Activated CD4-positive, alpha-beta T cell treated with anti-CD3 and anti-CD28 coated beads, Interleukin-2, Interleukin-6, amounts not matched to agents 100 ng/mL and 50 ng/mL, durations not matched to agents 16 hours and 8 hours (primary cell): ENCODE measurements around the gene CSPG4.
"Not testable (repeated sequence)": the region's sequence is repeated elsewhere in the genome, so short reads cannot be mapped to it uniquely, and the experiment has no call there.

Experiments used
- DNase-seq: peaks from one replicate; pipeline ENCODE4 v3.0.0-alpha.2; 2020

CSPG4 gene

DNA sequence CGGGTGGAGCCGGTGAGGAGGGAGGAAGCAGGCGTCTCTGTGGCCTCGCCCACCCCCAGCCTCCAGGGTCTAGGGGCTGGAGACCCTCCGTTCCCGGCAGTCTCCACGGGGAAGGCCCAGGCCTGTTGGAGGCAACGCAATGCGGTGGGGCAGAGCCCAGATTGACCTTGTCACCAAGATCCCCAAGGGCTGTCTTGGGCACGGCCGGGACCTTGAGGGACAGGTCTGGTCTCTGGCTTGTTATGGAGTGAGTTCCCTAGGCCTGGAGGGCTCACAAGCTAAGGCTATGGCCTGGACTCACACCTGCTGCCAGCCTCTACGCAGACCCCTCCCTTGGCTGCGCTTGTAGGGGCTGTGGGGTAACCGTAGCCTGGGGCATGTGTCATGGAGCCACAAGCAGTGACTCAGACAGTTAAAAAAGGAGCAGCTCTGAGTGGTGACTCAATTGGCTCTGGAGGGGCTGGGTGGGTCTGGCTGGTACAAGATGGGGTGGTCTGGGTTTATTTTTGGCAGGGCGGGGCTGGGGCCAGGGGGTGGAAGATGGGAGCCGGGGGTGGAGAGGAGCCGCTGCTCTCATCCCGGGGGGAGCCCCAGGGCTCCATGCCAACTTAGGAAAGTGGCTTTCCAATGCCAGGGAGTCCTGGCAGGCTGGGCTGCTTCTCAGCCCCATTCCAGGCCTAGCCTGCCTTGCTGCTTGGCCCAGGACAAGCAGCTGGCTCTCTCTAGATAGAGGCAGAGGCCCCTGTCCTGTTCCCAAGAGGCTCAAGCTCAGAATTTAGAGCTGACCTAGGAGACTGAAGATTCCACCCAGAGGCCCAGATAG lies 9.0 kb downstream of the CSPG4 start:
- not testable (repeated sequence) for DNase-seq

DNA sequence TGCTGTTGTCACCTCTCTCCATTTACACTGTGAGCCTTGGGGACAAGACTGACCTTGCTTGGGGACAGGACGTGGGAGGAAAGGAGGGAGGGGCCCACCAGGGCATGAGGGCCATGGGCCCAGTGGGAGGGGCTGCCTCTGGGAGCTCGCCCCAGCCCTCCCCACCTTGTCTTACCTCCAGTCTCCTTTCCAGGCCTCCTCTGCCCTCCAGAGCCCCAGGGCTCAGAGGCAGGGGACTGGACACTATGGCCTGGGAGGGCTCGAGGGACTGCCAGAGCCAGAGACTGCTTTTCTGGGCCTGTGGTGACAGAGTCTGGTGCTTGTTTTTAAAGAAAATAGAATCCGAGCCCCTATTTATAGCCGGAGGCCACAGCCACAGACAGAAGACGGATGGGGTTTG lies 10.2 kb downstream of the CSPG4 start:
- no peak for DNase-seq

- DNase-seq: not testable (repeated sequence)
Observed at GRCh38 chr15:75701071-75702003, 11.3 kb downstream of the CSPG4 start.

- DNase-seq: not testable (repeated sequence)
Observed at GRCh38 chr15:75699961-75700874, 12.4 kb downstream of the CSPG4 start.

DNA sequence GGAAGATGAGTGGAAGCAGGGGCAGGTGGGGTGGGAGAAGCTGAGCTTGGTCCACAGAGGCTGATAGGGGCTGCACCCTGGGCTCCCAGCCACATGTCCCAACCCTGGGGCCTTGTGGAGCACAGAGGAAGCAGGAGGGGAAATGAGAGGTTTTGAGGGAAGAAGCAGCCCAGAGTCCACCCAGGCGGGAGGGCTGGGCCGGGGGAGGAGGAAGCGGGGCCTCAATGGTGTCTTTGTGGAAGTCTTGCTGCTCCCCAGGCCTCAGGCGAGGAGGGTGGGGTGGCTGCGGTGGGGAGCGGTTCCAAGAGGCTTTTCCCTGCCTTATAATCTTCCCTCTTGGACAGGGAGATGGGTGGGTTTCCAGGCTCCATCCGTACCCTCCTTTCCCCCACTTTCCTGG lies 13.1 kb downstream of the CSPG4 start:
- not testable (repeated sequence) for DNase-seq

- DNase-seq: not testable (repeated sequence)
Observed at GRCh38 chr15:75697974-75698747, 14.5 kb downstream of the CSPG4 start.

DNA sequence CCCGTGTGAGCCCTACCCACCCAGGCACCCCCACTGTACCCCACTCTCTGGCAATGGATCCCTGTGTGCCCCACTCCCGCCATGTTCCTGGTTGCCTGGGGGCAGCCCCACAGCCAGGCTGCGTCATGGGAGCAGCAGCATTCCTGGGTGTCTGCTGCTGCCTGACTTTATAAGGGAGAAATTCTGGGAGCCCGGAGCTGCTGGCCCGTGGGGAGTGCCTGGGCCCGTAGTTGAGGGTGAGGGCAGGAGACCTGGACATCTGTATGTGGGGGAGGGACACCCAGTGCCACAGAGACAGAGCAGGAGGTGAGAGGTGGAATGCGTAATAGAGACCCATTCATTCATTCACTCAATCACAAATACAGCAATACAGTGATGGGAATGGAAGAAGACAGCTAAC lies 15.1 kb downstream of the CSPG4 start:
- no peak for DNase-seq

DNA sequence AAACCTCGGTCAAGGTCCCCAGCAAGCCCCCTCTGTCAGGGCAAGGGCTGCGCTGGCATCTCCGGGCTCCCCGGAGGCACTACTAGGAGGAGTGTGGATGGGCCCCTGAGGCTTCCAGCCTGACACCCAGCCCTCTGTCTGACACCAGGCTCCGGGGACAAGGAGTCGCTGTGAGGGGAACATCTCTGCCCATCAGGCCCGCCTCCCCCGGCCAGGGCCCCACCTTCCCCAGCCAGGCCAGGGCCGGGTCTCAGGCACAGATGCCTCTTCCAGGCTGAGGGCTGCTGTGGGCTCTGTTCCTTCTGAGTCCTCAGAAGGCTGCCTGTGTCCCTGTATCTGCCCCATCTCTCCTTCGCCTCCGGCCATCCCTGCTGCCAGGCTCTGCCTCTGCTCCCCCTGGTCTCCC lies 15.8 kb downstream of the CSPG4 start:
- no peak for DNase-seq

- no peak for DNase-seq
Observed at GRCh38 chr15:75696311-75696720, 16.3 kb downstream of the CSPG4 start.

DNA sequence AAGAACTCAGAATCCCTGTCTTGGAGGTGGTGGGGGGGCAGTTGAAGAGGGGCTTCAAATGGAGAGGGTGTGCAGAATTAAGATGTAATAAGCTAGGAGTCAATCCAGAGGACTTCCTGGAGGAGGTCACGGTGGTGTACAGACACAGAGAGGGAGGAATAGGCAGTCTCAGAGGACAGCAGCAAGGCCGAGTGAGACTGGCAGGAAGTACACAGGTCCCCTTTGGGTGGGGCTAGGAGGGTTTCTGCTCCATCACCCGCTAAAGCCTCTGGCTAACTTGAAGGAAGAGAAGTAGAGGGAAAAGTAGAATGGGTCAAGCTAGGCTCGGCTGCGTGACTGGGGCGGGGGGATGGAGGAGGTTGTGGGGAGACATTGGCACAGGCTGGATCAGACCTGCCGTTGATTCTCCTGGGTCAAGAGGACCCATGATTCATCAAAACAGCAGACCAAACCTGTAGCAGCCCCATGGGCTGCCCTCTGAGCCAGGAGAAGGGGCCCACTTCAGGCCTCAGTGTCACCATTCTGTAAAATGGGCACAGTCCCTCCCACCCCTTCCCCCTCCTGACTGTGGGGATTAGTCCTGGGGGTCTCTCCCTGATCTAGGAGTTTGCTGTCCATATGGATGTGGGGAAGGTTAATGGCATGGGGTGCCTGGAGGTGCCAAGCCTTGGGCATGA lies 16.9 kb downstream of the CSPG4 start:
- DNase-seq: no peak

DNA sequence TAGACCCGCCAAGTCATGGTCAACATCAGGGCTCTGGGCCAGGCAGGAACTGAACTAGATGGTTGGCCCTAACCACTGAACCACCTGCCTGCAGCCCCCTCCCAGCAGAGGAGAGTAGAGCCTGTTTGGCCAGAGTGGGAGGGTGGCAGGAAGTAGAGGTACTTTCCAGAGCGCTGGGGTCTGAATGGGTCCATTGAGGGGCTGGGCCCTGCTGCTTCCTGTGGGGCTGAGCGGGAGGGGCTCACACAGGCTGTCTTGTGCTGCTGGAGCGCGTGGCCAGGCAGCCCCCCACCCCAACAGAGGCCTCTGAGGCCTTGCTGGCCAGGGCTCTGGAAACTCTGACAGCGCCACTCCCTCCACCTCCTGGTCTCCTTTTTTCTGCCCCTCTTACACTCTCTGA lies 17.4 kb downstream of the CSPG4 start:
- no peak for DNase-seq

DNA sequence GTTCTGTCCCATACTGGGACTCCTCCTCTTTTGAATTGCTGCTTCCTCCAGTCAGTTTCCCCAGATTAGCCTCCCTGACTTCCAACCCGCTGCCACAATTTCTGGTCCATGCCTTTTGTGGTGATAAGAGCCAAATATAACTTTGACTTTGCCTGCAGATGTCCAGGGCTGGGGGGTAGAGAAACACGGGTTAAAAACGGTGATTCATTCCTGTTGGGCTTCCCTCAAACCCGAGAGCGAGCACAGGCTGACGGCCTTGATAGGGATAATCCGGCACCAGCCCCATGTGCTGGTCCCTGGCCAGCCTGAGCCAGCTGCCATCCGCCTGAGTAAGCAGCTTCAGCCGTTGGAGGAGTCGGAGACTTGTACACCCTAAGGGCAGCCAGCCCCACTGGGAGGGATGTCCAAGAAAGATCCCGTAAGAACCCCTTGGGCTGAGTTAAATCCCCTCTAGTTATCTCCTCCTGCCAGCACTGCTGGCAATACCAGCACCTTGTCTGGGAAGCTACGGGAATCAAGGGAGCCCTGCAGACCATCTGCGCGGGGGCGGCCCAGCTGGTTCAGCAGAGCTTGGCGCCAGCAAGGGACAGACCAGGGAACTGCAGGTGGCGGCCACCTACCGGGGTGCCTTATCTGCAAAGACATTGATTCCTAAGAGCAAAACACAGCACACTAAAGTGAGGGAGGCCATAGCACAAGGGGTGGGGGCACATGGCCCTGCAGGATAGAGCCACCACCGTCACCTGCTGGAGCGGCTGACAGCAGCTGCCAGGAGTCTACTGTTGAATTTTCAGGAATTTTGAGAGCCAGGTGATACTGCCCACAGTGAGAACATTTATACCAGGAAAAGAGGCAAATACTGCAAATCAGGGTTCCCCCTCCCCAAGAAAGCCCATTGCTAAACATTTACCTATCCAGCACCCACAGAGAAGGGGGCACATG lies 18.1 kb downstream of the CSPG4 start:
- peak; percentile 12 for DNase-seq

GRCh38 chr15:75693501-75694240 lies 19.0 kb downstream of the CSPG4 start:
- no peak for DNase-seq

DNA sequence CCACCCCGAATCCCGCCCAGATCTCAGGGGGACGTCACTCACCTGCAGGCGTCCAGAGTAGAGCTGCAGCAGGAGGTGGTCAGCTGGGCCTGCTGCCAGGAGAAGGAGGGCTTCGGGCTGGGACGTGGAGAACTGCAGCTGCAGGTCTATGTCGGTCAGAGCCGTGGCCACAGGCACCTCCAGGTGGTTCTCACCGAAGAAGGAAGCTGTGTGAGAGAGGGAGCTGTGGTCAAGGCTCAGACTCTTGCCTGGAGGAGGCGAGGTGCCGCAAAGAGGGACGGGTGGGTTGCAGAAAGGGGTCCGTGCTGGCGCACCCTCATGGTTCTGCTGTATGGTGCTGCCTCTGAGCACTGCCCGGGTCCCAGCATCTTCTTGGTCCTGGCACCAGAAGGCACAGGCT lies 19.6 kb downstream of the CSPG4 start:
- DNase-seq: not testable (repeated sequence)

DNA sequence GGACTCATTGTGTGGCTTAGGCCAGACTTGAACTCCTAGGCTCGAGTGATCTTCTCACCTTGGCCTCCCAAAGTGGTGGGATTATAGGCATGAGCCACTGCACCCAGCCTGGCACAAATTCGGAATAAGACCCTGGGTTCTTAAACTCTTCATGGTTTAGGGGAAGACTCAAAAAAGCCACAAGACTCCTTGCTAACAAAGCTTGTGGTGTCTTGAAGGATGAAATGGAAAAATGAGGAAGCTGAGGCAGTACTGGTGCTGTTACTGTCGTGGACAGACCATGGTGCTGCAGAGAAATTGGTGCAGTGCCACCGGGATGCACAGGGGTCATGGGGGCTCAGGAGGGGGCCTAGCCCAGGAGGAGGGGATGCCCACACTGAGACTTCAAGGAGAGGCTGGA lies 20.3 kb downstream of the CSPG4 start:
- not testable (repeated sequence) for DNase-seq

- not testable (repeated sequence) for DNase-seq
Observed at GRCh38 chr15:75689429-75689828, 23.2 kb downstream of the CSPG4 start.

GRCh38 chr15:75688831-75689230 lies 23.8 kb downstream of the CSPG4 start:
- DNase-seq: no peak

DNA sequence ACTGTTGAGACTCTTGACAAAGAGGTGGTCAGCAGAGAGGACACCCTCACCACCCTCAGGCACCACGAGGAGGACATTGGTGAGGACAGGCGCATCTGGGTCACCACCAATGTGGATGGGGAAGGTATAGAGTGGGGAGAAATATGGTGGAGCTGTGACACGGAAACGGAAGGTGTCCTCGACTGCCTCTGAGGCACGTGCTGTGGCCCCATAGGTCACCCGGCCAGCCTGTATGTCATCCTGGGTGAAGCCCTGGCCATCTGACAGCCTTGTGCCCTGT lies 24.4 kb downstream of the CSPG4 start:
- DNase-seq: no peak

DNA sequence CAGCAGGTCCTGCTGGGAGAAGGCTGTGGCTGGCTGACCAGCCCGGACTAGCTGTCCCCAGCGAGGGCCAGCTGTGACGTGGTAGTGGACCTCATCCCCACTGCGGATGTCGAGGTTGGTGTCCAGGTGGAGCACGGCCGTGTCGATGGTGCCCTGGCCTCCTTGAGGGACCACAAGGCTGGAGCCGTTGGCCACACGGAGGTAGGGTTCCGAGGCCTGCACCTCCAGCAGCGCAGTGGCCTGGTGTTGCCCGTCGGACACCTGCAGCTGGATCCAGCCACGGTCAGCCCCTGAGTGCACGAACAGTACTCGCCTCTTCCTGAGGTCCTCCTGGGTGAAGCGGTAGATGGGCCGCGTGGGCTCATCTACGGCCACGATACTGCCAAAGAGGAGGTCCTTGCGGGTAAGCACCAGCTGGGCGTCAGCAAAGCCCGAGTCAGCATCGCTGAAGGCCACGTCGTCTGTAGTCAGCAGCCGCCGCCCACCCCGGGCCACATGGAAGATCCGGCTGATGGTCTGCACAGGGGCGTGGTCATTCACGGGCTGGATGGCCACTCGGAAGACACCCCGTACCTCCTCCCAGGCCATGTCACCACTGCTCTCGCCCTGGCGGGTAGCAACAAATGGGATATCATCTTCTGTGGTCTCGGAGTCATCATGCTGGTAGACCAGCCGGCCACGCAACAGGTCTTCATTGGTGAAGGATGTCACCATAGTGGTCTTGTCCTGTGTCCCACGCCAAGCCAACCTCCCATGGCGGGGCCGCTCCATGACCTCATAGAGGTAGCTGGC lies 25.0 kb downstream of the CSPG4 start:
- DNase-seq: no peak
